ENCODE measurements around the gene EIF4G1. TPM values are rescaled to one million over a fixed set of nuclear protein-coding genes. Genes with fewer than 3 reads are reported as not detected.
A peak's percentile ranks its signal among the peaks of the same experiment; 100 is the strongest.

Gene EIF4G1
- total and polyA plus RNA-seq, 2 experiments from 2014 or later: 227 to 552 TPM

GRCh38 chr3:184289426-184289938 is 24.9 kb upstream of the EIF4G1 start (continued):
- TF ChIP-seq ZNF462 (CRISPR knock-in tag; IDR thresholded peaks at IDR 0.05): 0 out of 2 replicates have a peak, but pooled peaks have one; percentile 18

- no peaks in the 10 kb centered on the region for H3K79me2 ChIP-seq (replicated peaks; ENCODE audit: insufficient read depth)
- H3K36me3 Mint-ChIP-seq (ENCODE audit: low read depth): no peaks in the 10 kb centered on the region
- H3K4me1 Mint-ChIP-seq: 0 out of 3 replicates have a peak, but pooled peaks cover 2% of the 10 kb centered on the region
- no peak overlapping the region for H3K4me2 ChIP-seq
- H3K36me3 ChIP-seq (ENCODE audit: insufficient read depth): no peaks in the 10 kb centered on the region
- no peaks in the 10 kb centered on the region for H3F3A ChIP-seq (replicated peaks; ENCODE audit: low read depth)
- H3K9me2 ChIP-seq (ENCODE audit: insufficient read depth): no peaks in the 10 kb centered on the region
- no peak for TF ChIP-seq ZNF331 (CRISPR knock-in tag; IDR thresholded peaks at IDR 0.05; ENCODE audit: low read depth)
- peak; percentile 26 to 48 for TF ChIP-seq CTCF (conservative IDR thresholded peaks at IDR 0.05; ENCODE audit: low read depth in 2 of 2)
- no peak overlapping the region for H3K27ac ChIP-seq (ENCODE audit: low read depth)
- H4K20me1 ChIP-seq (replicated peaks; ENCODE audit: insufficient read depth): no peaks in the 10 kb centered on the region
- H3K27me3 Mint-ChIP-seq (ENCODE audit: insufficient read depth, low read depth, poor library complexity): peaks cover 8% of the 10 kb centered on the region
- no peaks in the 10 kb centered on the region for H3K9me3 Mint-ChIP-seq
- no peaks in the 10 kb centered on the region for H3K27me3 ChIP-seq (ENCODE audit: insufficient read depth)
- DNase-seq (ENCODE audit: low spot score): peak; percentile 50
- no peak overlapping the region for H2AFZ ChIP-seq
- H3K4me1 ChIP-seq (ENCODE audit: insufficient read depth): no peaks in the 10 kb centered on the region
- peak; percentile 71 for ATAC-seq
- H3K27ac Mint-ChIP-seq: no peak overlapping the region
- no peak overlapping the region for H3K4me3 Mint-ChIP-seq
- no peak overlapping the region for H3K4me3 ChIP-seq
Observed at GRCh38 chr3:184290331-184290730, 24.1 kb upstream of the EIF4G1 start.
